ENCODE results near the gene RNF126.
"Not testable (repeated sequence)": the region's sequence is repeated elsewhere in the genome, so short reads cannot be mapped to it uniquely, and the experiment has no call there.

RNF126 gene

DNA sequence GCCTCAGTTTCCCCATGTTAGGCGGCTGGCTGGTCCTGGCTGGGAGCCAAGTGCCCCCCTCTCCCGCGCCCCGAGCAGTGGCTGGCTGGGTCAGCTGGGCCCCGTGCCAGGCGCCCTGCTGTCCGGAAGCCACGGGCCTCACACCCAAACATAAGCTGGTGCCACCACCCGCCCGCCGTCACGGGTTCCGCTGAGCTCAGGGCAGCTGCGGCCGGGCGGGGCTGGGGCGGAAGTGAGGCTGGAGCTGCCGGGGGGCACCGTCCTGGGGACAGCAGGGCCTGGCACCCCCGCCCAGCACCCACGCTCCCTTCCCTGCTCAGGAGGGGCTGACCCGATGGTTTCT lies 54.0 kb downstream of the RNF126 start:
- no peak for DNase-seq

GRCh38 chr19:608155-609003 lies 54.6 kb downstream of the RNF126 start:
- no peak for DNase-seq

DNA sequence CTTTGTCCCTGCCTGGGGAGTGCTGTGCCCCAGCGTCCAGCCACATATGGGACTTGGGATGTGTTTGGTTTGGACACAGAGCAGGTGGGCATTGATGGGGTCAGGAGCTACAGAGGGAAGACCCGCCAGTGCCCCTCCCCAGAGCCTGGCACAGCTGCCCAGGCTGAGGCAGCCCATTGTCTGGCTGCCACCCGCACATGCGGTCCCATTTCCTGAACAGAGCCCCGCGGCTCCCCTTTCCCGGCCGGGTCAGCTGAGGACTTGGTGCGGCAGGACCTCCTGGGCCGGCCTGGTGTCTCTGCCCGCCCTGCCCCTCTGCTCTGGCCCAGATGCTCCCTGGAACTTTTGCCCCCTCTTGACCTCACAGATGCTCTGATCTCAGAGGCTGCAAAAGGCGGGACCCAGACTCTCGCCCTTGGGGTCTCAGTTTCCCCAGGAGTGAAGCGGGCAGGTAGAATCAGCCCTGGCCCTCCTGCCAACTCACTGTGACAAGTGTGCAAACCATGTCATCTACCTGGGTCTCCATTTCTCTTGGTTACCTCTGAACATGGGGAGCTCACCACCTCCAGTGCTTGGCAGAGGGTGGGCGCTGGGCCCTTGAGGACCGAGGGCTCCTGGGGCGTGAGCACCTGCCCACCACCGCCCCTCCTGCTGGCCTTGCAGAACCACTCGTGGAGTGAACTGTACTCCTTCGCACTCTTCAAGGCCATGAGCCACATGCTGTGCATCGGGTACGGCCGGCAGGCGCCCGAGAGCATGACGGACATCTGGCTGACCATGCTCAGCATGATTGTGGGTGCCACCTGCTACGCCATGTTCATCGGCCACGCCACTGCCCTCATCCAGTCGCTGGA lies 55.5 kb downstream of the RNF126 start:
- DNase-seq = no peak

DNA sequence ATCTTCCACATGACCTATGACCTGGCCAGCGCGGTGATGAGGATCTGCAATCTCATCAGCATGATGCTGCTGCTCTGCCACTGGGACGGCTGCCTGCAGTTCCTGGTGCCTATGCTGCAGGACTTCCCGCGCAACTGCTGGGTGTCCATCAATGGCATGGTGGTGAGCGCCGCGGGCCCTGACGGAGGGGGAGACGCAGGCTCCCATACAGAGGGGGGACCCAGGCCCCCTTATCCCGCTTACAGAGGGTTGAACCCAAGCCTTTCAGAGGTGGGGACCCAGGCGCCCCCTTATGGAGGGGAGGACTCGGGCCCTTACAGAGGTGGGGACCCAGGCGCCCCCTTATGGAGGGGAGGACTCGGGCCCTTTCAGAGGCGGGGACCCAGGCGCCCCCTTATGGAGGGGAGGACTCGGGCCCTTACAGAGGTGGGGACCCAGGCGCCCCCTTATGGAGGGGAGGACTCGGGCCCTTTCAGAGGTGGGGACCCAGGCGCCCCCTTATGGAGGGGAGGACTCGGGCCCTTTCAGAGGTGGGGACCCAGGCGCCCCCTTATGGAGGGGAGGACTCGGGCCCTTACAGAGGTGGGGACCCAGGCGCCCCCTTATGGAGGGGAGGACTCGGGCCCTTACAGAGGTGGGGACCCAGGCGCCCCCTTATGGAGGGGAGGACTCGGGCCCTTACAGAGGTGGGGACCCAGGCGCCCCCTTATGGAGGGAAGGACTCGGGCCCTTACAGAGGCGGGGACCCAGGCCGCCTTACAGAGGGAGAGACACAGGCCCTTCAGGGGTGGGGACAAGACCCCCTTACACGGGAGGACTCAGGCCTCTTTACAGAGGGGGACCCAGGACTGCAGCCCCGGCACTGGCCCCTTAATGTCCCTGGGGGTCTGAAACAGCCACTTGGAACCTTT lies 57.7 kb downstream of the RNF126 start:
- not testable (repeated sequence) for DNase-seq

GRCh38 chr19:604355-604754 lies 58.7 kb downstream of the RNF126 start:
- no peak for DNase-seq

DNA sequence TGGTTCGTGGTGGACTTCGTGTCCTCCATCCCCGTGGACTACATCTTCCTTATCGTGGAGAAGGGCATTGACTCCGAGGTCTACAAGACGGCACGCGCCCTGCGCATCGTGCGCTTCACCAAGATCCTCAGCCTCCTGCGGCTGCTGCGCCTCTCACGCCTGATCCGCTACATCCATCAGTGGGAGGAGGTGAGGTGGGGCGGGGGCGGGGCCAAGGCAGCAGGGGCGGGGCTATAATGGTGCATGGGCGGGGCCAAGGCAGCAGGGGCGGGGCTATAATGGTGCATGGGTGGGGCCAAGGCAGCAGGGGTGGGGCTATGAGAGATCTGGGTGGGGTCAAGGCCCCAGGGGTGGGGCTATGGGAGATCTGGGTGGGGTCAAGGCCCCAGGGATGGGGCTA lies 59.2 kb downstream of the RNF126 start:
- not testable (repeated sequence) for DNase-seq

DNA sequence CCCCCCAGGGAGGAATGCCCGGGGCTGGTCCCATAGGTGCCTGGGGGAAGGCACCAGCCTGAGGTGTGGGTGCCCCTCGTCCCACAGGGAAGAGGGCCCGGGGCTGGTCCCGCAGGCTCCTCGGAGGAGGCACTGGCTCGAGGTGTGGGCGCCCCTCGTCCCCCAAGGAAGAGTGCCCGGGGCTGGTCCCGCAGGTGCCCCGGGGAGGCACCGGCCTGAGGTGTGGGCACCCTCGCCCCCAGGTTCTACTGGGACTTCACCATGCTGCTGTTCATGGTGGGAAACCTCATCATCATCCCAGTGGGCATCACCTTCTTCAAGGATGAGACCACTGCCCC lies 59.7 kb downstream of the RNF126 start:
- not testable (repeated sequence) for DNase-seq

- DNase-seq = no peak
Observed at GRCh38 chr19:602391-603301, 60.4 kb downstream of the RNF126 start.

GRCh38 chr19:601790-602189 lies 61.2 kb downstream of the RNF126 start:
- DNase-seq = no peak

DNA sequence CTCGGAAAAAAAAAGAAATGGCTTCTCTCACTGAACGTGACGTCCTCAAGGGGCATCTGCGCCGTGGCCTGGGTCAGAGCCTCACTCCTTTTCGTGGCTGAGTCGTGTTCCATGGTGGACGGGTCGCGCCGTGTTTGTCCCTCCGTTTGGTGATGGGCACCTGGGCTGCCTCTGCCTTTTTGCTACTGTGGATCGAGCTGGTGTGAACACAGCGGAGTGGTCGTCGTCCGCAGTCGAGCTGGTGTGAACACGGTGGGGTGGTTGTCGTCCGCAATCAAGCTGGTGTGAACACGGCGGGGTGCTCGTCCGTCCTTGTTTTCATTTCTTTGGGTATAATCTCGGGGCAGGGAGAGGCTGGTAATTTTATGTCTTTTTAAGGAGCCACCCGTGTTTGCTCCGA lies 61.7 kb downstream of the RNF126 start:
- no peak for DNase-seq
